ENCODE measurements around the gene SHMT1.
"Not testable (repeated sequence)": the region's sequence is repeated elsewhere in the genome, so short reads cannot be mapped to it uniquely, and the experiment has no call there.

SHMT1 gene
- 8.1 to 28.2 (median 14.6) reads per million in 3 experiments for total RNA-seq

DNA sequence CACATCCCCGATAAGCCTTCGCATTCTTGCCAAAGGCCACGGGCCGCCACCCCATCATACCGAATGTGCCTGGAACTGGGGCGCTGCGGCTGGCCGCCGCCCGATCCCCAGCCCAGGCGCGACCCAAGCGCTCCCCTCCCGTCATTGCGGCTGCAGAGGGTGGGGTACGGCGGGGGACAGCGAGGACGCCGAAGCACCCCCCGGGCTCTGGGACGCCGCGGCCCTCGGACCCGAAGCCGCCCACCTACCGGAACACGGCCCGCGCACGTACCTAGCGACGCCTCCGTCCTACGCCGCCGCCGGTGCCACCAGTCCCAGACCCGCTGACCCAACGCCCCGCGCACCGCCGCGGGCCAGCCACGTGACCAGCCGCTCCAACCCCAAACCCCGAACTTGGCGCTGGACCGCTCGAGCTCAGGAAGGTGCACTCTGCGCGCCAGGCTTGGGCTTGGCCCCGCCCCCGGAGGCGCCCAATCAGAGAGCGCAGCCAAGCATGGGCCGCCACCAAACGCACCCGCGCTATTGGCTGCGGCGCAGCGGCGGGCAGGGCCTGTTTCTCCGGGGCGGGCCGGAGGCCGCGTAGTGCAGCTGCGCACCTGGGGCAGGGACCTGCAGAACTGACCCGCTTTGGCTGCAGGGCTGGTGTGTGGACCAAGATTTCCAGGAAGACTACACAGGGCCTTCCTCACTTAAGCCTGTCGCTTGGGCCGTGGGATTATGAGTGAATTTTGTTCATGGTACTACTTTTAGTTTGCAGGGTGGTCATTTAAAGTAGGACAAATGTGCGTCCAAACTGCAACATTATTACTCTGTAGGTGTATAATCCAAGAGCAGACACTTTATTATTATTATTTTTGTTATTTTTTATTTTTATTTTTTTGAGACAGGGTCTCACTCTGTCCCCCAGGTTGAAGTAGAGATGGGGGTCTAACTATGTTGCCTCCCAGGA, at the start of gene SHMT1:
SHMT1 (minus strand) TSS at position 450 of the 949 bp plus-strand sequence. CDS start 7,569 bp downstream, outside the sequence.
- peak; percentile 87 for DNase-seq

DNA sequence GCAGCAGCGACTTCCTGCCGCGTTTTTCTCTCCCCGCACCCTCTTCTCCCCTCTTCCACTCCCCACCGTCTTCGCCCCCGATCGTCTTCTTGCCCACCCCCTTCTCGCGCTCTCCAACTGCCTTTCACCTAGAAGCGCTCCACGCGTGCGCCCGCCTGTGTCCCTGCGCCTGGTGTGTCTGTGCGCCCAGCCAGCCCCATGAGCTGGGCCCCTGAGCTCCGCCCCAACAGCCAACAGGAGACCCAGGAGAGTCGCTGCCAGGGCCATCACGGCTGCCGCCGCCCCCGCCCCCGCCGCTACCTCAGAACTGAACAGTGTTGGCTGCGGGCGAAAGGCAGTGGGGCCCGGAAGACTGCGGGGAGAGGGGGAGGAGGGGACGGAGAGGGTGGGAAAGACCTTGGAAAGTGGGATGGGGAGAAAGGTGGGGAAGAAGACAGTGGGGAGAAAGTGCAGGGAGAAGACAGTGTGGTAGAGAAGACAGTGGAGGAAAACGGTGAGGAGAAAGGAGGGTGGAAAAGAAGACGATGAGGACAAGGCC, 48.7 kb upstream of the SHMT1 start:
- not testable (repeated sequence) for DNase-seq

DNA sequence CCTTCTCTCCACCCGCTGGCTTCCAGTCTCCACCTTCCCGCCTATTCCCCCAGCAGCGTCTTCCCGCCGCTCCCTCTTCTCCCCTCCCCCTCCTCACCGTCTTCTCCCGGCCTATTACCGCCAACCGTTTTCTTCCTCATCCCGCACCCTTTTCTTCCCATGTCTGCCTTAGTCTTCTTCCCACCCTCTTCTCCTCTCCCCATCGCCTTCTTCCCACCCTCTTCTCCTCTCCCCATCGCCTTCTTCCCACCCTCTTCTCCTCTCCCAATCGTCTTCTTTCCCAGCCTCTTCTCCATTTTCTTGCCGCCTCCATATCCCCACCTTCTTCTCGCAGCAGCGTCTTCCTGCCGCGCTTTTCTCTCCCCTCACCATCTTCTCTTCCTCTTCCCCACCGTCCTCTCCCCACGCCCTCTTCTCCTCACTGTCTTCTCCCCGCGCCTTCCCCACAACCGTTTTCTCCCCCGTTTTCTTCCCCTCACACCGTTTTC, 48.1 kb upstream of the SHMT1 start:
- peak; percentile 9 for DNase-seq

DNA sequence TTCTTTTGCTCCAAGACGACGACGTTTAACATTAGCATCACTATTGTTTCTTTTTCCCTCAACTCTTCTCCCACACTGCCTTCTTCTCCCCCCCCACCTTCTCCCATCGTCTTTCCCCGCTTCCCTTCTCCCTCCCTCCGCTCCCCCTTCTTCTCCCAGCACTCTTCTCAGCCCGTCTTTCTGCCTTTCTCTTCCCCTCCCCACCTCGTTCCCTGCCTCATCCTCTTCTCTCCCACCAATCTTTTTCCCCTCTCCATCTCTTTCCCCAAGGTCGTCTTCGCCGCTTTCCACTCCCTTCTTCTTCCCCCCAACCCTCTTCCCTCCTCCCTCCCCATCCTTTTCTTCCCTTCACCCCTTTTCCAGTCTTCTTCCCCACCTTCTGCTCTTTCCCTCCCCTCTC, 47.4 kb upstream of the SHMT1 start:
- DNase-seq, result not testable (repeated sequence)

GRCh38 chr17:18409321-18409720, 46.0 kb upstream of the SHMT1 start:
- not testable (repeated sequence) for DNase-seq

GRCh38 chr17:18408906-18409305, 45.6 kb upstream of the SHMT1 start:
- DNase-seq, result not testable (repeated sequence)

DNA sequence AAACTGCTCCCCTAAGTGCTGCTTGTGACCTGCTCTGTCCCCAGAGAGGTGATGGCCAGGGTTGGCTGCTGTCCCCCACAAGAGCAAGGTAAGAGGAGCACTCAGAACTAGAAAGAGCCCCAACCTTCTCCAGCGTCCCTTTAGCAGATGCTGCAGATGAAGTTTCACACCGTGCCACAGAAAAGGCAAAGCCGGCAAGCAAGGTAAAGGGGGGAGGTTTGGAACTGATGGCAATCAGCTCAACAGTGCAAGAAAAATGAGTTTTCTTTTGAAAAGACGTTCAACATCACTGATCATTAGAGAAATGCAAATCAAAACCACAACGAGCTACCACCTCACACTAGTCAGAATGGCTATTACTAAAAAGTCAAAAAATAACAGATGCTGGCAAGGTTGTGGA, 40.3 kb upstream of the SHMT1 start:
- not testable (repeated sequence) for DNase-seq

DNA sequence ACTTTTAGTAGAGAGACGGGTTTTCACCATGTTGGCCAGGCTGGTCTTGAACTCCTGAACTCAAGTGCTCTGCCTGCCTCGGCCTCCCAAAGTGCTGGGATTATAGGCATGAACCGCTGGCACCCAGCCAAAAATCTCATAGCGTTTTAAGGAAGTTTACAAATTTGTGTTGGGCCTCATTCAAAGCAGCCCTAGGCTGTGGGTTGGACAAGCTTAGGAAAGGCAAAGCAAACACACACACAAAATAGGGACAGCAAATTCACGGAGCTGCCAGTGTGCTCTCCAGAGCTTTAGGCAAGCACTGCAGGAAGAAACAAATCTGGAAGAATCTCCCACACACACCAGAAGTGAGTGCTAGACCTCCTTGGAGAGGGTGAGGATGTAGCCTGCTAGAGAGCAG, 39.8 kb upstream of the SHMT1 start:
- not testable (repeated sequence) for DNase-seq

DNA sequence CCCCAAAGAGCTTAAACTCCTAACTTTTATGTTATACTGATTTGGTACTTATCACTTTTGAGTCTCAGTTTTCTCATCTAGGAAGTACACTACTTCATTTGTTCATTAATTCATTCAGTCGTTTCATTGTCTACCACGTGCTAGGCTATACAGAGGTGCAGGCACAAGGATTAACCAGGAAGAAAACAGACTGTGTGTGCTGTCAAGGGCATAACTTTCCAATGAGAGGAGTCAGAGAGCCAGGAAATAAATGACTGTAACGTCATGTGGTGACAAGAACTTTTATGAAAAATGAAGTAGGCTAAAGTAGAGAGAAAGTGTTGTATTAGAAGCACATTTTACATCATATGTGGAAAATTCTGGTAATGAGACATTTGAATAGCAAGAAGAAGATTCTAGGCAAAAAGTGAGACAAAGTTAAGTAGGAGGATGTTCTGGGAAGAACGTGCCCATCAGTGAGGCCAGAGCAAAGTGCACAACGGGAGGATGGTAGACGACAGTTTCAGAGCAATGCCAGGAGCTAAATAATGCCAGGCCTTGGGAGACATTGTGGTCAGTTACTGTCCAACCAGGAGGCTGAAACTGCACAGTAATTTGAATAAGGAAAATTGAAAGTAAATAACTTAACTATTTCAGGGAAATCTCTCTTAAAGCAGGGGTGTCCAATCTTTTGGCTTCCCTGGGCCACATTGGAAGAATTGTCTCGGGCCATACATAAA, 38.7 kb upstream of the SHMT1 start:
- not testable (repeated sequence) for DNase-seq

DNA sequence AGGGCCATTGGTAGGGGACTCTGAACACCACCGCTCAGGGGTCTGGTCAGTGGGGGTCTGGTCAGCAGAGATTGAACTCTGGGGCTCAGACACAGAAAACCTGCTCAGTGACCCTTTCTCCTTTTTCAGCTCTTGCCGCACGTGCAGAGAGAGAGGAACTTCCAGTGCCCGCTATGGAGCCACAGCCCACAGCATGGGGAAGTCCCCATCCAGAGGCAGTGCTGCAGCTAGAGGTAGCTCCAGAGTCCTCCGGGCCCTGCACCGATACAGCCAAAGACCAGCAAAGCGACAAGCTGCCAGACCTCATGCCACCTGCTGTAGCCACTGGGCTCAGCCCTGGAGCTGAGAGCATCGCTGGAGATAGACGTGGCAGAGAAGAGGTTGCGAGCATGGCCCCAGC, 25.4 kb upstream of the SHMT1 start:
- DNase-seq, result not testable (repeated sequence)

GRCh38 chr17:18388266-18388665, 24.9 kb upstream of the SHMT1 start:
- DNase-seq, result not testable (repeated sequence)

GRCh38 chr17:18387583-18387982, 24.2 kb upstream of the SHMT1 start:
- not testable (repeated sequence) for DNase-seq

DNA sequence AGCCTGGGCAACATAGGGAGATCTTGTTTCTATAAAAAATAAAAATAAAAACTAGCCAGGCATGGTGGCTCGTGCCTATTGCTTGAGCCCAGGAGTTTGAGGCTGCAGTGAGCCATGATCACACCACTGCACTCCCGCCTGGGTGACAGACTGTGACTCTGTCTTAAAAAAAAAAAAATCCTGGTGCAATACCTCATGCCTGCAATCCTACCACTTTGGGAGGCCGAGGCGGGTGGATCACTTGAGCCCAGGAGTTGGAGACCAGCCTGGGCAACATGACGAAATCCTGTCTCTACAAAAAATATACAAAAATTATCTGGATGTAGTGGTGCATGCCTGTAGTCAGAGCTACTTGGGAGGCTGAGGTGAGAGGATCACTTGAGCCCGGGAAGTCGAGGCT, 20.9 kb upstream of the SHMT1 start:
- not testable (repeated sequence) for DNase-seq

- DNase-seq, result not testable (repeated sequence)
These were observed 19.7 kb upstream of the SHMT1 start for GRCh38 chr17:18383079-18383481.

GRCh38 chr17:18382441-18383078, 19.2 kb upstream of the SHMT1 start:
- DNase-seq, result no peak

DNA sequence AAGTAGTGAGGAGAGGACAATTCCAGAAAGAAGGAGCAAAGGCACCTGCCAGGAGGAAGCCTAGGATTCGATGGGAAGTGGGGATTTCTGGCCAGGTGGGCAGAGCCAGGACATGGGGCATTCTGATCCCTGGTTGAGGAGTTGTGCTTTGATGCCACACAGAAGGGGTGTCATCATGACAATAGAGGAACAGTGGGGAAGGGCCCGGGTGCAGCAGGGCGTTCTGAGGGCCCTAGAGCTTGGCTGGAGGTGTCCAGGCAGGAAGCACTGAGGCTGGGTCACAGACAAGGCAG, 18.5 kb upstream of the SHMT1 start:
- DNase-seq, result no peak

DNA sequence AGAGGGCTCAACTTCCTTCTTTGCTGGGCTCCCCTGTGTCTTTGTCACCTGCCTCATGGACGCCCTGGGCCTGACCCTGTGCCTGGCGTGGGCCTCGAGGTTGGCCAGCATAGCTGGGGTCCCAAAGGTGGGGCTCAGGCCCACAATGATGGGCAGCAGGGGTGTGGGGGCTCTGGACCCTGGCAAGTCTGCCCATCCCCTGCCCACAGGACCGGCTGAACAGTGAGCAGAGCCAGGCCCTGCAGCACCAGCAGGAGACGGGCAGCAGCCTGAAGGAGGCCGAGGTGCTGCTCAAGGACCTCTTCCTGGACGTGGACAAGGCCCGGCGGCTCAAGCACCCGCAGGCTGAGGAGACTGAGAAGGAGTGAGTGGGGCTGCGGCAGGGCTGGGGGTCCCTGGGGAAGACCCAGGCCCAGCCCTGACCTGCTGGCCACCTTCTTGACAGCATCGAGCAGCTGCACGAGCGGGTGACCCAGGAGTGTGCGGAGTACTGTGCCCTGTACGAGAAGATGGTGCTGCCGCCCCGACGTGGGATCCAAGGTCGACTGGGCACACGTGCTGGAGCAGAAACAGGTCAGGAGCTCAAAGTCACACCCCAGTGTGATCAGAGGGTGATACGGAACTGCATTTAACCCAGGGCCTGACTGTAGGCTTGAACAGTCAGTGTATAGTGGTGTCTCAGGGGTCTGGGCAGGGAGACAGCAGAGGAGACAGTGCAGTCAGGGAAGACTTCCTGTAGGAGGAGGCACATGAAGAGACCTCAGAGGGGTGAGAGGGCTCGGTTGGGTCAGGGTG, 18.0 kb upstream of the SHMT1 start:
- no peak for DNase-seq

GRCh38 chr17:18380471-18381157, 17.3 kb upstream of the SHMT1 start:
- DNase-seq, result no peak

GRCh38 chr17:18379246-18380146, 16.1 kb upstream of the SHMT1 start:
- no peak for DNase-seq

- not testable (repeated sequence) for DNase-seq
These were observed 15.3 kb upstream of the SHMT1 start for GRCh38 chr17:18378614-18379013.
